ENCODE measurements around the gene PARP3. TPM values are rescaled to one million over a fixed set of nuclear protein-coding genes. Genes with fewer than 3 reads are reported as not detected.
"Not testable (repeated sequence)": the region's sequence is repeated elsewhere in the genome, so short reads cannot be mapped to it uniquely, and the experiment has no call there.

The PARP3 gene
- total RNA-seq, 2 donors from 2014 or later, result 22.0 to 45.9 TPM

- Histone ChIP-seq H3K4me1 (replicated peaks) (no peaks in the 10 kb centered on the region), H3K4me3 (no peak overlapping the region), H3K27ac (no peak overlapping the region), H3K9me3 (no peaks in the 10 kb centered on the region), H3K36me3 (no peaks in the 10 kb centered on the region), H3K27me3 (replicated peaks; ENCODE audit: insufficient read depth) (no peaks in the 10 kb centered on the region)
- intact Hi-C loops (cut with DNase I), result no loop called here
- TF ChIP-seq CTCF (IDR thresholded peaks at IDR 0.05), result no peak
- TF ChIP-seq POLR2AphosphoS5 (IDR thresholded peaks at IDR 0.05), result no peak
- TF ChIP-seq POLR2A (IDR thresholded peaks at IDR 0.05), result no peak
- WGBS, result 90% methylated on average over 15 of the region's 15 CpGs
- no peak for DNase-seq (ENCODE audit: low spot score)
These were observed 44.8 kb upstream of the PARP3 start for GRCh38 chr3:51897391-51897790.

- H3K9me3 ChIP-seq; H3K4me3 ChIP-seq; H3K27ac ChIP-seq; intact Hi-C loops (cut with DNase I); H3K4me1 ChIP-seq (replicated peaks); H3K36me3 ChIP-seq; H3K27me3 ChIP-seq (replicated peaks; ENCODE audit: insufficient read depth); DNase-seq (ENCODE audit: low spot score): not testable (repeated sequence)
- 64% methylated on average over 7 of the region's 7 CpGs for WGBS
These were observed 42.1 kb upstream of the PARP3 start for GRCh38 chr3:51900043-51900442.

- H3K27ac ChIP-seq; H3K4me1 ChIP-seq (replicated peaks); H3K27me3 ChIP-seq (replicated peaks; ENCODE audit: insufficient read depth); H3K36me3 ChIP-seq; DNase-seq (ENCODE audit: low spot score); H3K4me3 ChIP-seq; intact Hi-C loops (cut with DNase I); H3K9me3 ChIP-seq: not testable (repeated sequence)
- 59% methylated on average over 7 of the region's 7 CpGs for WGBS
These were observed 39.8 kb upstream of the PARP3 start for GRCh38 chr3:51902361-51902760.

- no peak for DNase-seq (ENCODE audit: low spot score)
- intact Hi-C loops (cut with DNase I), result no loop called here
- TF ChIP-seq POLR2AphosphoS5 (IDR thresholded peaks at IDR 0.05) (no peak), CTCF (IDR thresholded peaks at IDR 0.05) (no peak), POLR2A (IDR thresholded peaks at IDR 0.05) (no peak)
- WGBS, result 84% methylated on average over 2 of the region's 2 CpGs
- no peaks in the 10 kb centered on the region for H3K4me1 ChIP-seq (replicated peaks)
- H3K27me3 ChIP-seq (replicated peaks; ENCODE audit: insufficient read depth), result no peaks in the 10 kb centered on the region
- no peaks in the 10 kb centered on the region for H3K9me3 ChIP-seq
- no peaks in the 10 kb centered on the region for H3K36me3 ChIP-seq
- H3K4me3 ChIP-seq, result no peak overlapping the region
- no peak overlapping the region for H3K27ac ChIP-seq
These were observed 37.9 kb upstream of the PARP3 start for GRCh38 chr3:51904034-51904823.

GRCh38 chr3:51908026-51908425, 34.1 kb upstream of the PARP3 start:
- H3K27ac ChIP-seq, result no peak overlapping the region
- intact Hi-C loops (cut with DNase I), result no loop called here
- no peaks in the 10 kb centered on the region for H3K4me1 ChIP-seq (replicated peaks)
- H3K27me3 ChIP-seq (replicated peaks; ENCODE audit: insufficient read depth), result no peaks in the 10 kb centered on the region
- H3K36me3 ChIP-seq, result no peaks in the 10 kb centered on the region
- no peaks in the 10 kb centered on the region for H3K9me3 ChIP-seq
- TF ChIP-seq CTCF (IDR thresholded peaks at IDR 0.05) (no peak), POLR2AphosphoS5 (IDR thresholded peaks at IDR 0.05) (no peak), POLR2A (IDR thresholded peaks at IDR 0.05) (no peak)
- WGBS, result 64% methylated on average over 4 of the region's 4 CpGs
- no peak overlapping the region for H3K4me3 ChIP-seq
- DNase-seq (ENCODE audit: low spot score), result no peak

GRCh38 chr3:51916418-51916817, 25.7 kb upstream of the PARP3 start:
- Histone ChIP-seq H3K4me1 (replicated peaks) (no peaks in the 10 kb centered on the region), H3K4me3 (no peak overlapping the region), H3K27me3 (replicated peaks; ENCODE audit: insufficient read depth) (no peaks in the 10 kb centered on the region), H3K27ac (no peak overlapping the region), H3K36me3 (no peaks in the 10 kb centered on the region), H3K9me3 (no peaks in the 10 kb centered on the region)
- 55% methylated on average over 5 of the region's 5 CpGs for WGBS
- TF ChIP-seq POLR2A (IDR thresholded peaks at IDR 0.05) (no peak), POLR2AphosphoS5 (IDR thresholded peaks at IDR 0.05) (no peak), CTCF (IDR thresholded peaks at IDR 0.05) (no peak)
- intact Hi-C loops (cut with DNase I), result no loop called here
- no peak for DNase-seq (ENCODE audit: low spot score)

Measured in prostate gland (tissue), 2 donors.